Measurements from ENCODE around the gene ACTR2.

- TF ChIP-seq, protein P1, sequence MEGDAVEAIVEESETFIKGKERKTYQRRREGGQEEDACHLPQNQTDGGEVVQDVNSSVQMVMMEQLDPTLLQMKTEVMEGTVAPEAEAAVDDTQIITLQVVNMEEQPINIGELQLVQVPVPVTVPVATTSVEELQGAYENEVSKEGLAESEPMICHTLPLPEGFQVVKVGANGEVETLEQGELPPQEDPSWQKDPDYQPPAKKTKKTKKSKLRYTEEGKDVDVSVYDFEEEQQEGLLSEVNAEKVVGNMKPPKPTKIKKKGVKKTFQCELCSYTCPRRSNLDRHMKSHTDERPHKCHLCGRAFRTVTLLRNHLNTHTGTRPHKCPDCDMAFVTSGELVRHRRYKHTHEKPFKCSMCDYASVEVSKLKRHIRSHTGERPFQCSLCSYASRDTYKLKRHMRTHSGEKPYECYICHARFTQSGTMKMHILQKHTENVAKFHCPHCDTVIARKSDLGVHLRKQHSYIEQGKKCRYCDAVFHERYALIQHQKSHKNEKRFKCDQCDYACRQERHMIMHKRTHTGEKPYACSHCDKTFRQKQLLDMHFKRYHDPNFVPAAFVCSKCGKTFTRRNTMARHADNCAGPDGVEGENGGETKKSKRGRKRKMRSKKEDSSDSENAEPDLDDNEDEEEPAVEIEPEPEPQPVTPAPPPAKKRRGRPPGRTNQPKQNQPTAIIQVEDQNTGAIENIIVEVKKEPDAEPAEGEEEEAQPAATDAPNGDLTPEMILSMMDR (IDR thresholded peaks at IDR 0.05; ENCODE audit: insufficient read depth, low read length, poor library complexity, severe bottlenecking): no peak
- no peak for TF ChIP-seq EZH2phosphoT487 (conservative IDR thresholded peaks at IDR 0.05; ENCODE audit: low read length)
Measured at GRCh38 chr2:65300761-65301711, 73.4 kb downstream of the ACTR2 start.

All from SU-DHL-6 (cell line).